HG03045 (cell line): ENCODE results near the gene JMJD6.
"Not testable (repeated sequence)": the region's sequence is repeated elsewhere in the genome, so short reads cannot be mapped to it uniquely, and the experiment has no call there.

Experiments used
- ATAC-seq: cut with Tn5 transposase; IDR thresholded peaks from one replicate; pipeline ENCODE4 v1.9.1; 2021; ENCODE audit warnings: mild to moderate bottlenecking, moderate library complexity; ENCODE audit not compliant: unreplicated experiment

JMJD6 gene

DNA sequence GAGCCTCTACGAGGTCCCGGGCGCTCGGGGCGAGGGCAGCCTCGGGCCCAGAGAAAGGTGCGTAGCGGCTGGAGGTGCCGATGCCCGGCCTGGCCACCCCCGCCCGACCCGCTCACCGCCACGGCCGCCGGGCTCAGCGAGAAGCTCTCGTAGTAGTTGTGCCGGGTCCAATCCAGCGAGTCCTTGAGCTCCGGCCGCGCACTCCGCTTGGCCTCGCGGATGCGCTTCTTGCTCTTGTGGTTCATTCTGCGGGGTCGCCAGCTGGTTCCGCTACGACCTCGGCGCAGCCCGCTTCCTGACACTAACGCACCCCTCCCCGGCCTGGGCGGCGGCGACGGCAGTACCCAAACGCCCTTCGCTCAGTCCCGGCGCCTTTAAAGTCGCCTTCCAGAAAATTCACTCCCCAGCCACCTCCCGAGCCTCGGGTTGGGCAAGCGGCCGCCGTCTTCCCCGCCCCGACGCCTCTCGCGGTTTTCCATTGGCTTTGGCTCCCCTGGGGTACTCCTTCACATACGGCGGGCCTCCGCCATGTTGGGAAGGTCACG, at the start of gene JMJD6:
Gene JMJD6 (minus strand): TSS at position 376 of the 545 bp plus-strand sequence. CDS start 131 bp downstream, at position 245.
- peak; percentile 77 for ATAC-seq

DNA sequence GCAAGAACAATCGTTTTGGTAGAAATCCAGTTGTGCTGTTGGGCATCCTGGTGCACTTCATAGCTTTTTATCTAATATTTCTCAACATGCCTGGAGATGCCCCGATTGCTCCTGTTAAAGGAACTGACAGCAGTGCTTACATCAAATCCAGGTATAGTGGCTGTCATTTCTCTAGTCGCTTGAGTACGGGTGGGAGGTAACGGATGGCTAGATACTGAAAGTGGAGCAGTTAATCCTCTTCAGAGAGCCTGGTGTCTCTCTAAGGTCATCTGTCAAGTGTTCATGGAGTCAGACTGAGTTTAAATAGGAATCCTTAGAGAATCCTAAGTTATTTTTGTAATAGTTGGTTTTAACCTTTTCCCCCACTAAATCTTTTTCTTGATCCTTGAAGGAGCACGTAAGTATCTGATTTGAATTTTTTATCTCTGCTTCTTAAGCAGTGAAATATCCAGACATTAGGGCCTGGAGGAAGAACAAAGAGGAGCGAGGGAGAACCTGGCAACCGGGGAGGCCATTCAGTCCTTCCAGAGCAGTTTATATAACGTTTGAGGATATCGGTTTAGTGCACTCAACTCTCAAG, 48.7 kb upstream of the JMJD6 start:
- no peak for ATAC-seq

DNA sequence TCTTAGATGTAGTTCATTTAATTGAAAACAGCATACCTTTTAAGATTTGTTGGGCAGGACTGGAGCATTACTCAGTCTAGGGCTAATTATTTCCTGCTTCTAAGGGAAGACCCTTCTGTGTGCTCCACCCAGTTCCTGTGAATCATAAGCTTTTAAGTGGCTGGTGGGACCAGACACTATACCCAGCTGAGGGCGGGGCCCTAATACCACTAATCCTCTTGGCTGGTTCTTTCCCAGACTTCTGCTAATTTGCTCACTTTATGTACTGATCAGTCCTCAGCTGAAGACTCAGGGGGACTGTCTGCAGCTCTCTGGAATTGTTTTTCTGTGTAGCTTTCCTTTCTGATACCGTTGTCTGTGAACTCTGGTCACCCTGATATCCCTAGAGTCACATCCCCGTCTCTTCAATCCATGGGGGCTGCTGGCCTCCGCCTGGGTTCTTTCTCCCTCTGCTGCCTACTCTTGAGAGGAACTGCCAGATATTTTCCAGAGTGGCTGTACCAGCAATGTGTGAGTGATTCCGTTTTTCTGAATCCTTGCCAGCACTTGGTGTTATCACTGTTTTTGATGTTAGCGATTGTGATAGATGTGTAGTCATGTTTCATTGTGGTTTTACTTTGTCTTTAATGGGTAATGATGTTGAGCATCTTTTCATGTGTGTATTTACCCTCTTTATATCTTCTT, 46.6 kb upstream of the JMJD6 start:
- no peak for ATAC-seq

DNA sequence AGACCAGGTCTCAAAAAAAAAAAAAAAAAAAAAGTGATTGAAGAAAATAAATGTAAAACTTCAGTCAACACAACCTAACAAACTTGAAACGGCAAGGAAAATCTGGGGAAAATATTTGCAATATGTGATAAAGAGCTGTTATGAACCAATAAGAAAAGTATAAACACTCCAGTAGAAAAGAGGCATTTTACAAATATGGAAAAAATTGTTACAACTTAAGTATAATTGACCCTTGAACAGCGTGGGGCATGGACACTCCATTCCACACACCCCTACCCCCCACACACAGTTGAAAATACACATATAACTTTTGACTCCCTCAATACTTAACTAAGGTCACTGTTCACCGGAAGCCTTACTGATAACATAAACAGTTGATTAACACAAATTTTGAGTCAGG, 32.2 kb upstream of the JMJD6 start:
- no peak for ATAC-seq

DNA sequence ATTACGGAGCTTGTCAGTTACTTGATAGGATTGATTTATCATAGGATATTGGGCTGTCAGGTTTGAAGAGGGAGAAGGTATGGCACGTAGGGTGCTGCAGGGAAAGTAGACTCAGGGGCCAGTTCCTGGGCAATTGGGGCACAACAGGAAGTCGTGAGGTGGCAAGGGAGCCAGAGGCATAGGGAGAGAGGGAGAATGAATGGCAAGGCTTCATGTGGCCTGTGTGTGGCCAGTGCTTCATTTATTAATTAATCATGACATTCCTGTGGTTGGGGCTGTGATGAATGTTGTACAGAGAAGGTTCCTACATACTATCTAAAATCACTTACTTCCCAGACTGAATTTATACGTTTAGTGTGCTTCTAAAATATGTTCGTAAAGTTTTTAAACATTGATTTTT, 30.9 kb upstream of the JMJD6 start:
- no peak for ATAC-seq

DNA sequence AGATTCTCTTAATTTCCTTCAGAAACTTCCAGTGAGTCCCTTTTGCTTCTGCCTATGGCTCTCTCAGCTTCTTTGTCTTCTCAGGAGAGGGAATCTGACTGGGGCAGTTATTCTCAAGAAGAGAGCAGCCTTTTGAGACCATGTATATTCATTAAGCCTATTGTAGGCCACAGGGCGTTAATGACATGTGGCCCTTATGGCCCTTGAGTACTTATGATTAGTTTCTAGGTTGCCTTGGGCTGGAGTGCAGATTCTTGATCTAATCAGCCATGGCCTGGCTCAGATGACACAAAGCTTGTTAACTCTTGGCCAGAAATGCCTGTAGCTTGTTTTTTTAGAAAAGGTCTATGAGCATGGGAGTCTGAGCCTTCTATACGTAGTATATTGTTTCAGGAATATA, 28.9 kb upstream of the JMJD6 start:
- no peak for ATAC-seq

DNA sequence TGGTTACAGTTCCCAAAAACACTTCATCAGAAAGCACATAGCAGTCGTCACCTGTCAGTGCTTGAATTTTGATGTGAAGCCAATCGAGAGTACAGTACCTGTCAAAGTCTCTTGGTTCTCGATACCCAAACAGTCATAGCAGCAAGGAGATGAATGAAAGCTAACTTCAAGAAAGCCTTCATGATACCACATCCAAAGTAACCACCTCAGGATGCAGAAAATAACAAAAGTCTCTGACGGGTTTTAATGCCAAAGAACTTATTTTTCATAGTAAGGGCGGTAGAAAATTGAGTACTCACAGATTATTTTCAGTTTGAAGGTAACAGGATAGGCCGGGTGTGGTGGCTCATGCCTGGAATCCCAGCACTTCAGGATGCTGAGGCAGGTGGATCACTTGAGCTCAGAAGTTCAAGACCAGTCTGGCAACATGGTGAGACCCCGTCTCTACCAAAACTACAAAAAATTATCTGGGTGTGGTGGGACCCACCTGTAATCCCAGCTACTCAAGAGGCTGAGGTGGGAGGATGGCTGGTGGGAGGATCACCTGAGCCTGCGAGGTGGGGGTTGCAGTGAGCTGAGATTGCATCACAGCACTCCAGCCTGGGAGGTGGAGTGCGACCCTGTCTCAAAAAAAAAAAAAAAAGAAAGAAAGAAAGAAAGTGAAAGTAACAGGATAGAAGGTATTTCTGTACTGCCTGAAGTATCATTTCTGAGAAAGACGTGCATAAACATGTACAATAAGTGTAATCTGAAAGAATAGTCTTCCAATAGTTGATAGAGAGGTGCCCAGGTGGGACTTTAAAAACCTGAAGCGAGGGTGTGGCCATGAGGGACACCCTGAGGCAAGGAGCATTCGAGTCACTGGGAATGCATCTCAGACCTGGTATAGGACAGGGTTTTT, 26.9 kb upstream of the JMJD6 start:
- no peak for ATAC-seq

DNA sequence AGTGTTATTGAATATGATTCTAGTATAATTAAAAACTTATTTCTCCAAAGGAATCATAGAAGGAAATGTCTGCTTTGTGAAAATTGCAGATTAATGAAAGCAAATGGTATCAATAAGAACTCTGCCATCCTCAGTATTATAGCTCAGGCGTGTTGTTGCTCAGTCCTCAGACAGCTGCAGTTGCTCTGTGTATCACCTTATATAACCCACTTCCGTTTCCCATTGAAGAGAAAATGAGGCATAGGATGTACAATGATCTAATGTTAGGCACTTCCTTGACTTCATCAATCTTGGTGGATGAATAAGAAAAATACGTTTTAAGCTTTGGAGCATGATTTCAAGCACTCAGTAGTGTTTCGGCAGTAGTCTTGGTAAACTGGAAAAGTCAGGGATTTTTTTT, 25.6 kb upstream of the JMJD6 start:
- no peak for ATAC-seq

DNA sequence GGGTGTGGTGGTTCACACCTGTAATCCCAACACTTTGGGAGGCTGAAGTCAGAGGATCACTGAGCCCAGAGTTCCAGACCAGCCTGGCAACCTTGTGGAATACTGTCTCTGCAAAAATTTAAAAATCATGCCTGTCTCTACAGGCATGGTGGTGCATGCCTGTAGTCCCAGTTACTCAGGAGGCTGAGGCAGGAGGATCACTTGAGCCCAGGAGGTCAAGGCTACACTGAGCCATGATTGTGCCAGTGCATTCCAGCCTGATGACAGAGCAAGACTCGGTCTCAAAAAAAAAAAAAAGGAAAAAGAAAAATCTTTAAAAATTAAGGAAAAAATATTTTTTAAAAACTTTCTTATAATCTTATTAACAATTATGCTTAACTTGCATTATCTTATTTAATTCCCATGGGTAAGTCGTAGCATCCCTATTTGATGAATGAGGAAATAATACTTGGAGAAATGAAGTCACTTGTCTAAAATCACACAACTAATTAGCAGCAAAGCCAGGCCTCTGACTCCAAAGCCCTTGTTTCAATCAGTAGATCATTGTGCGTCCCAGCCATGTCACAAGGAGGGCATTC, 25.1 kb upstream of the JMJD6 start:
- ATAC-seq, result no peak

DNA sequence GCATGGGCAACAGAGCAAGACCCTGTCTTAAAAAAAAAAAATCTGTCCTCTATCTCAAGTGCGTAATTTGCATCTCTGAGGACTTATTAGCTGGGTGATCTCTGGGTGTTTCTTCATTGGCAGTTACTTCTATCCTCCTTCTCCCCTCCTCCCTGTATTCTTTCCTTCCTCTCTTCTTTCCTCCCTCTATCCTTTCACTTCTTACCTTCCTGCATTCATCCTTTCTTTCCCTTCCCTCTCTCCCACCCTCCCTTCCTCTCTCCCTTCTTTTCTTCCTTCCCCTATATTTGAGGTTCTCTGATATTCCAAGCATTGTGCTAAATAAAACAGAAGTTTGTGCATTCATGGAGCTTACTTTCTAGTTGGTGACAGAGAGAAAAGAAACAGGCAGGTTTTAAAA, 22.3 kb upstream of the JMJD6 start:
- no peak for ATAC-seq

DNA sequence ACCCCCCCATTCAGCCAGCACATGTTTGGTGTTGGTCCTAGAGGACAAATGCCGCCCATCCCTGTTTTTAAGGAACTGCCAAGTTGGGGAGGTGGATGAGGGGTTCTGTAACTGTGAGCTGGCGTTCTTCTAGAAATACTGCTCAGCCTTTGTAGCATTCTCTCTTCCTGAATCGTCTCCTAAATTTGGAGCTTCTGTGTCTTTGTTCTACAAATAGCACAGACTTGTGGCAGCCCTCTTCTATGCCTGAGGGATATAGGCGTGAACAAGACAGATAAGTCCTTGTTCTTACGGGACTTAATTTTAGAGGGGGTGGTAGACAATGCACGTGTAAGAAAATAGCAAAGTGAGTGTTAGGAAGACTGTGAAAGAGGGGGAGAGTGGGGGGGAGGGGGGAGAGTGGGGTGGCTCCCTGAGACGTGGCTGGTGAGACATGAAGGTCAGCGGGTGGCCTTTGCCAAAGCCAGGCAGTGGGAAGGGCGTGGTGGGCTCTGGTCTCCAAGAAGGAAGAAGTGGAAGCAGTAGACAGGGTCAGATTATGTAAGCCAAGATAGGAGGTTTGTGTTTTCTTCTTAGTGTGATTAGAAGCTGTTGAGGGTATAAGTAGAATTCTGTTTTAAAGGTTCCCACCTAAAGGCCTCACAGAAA, 21.4 kb upstream of the JMJD6 start:
- ATAC-seq, result no peak

DNA sequence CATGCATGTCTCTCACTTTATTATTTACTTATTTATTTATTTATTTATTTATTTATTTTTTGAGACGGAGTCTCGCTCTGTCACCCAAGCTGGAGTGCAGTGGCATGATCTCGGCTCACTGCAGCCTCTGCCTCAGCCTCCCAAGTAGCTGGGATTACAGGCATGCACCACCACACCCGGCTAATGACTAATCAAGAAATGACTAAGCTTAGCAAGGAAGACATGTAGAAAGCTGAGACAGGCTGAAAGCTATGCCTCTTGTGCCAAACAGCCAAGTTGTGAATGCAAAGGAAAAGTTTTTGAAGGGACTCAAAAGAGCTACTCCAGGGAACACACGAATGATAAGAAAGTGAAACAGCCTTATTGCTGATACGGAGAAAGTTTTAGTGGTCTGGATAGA, 19.4 kb upstream of the JMJD6 start:
- not testable (repeated sequence) for ATAC-seq

DNA sequence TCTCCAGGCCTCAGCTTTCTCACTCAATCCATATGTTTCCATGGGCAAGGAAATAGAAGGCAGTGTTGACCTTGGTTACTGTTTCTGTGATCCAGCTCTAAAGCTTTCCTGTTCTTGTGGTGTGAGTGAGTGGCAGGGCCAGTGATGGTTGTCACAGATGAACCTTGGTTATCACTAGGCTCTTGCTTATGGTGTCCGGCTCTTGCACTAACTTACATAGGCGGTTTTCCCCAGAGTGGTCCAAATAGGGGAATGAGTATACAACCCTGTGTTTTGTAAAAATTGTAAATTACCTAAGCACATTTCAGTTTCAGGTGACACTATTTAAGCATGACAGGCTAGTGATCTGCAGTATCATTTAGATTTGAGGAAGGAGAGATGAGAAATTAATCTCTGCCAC, 18.3 kb upstream of the JMJD6 start:
- ATAC-seq, result no peak

DNA sequence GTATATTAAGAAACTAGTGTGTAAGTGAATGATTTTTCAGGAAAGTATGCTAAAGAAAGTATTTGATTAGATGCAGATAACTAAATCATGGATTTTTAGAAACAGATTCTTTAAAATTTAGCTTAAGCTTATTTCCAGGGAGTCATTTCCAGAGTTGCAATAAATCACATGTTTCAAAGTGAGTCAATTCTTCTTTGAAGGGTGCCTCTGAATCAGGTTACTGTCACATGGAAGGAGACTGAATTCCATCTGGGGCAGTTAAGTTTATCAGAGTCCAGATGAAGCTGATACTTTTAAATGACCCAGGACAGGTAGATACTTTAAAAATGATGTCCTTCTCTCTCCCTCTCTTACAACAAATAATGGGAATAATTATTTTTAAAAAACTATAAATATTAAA, 16.6 kb upstream of the JMJD6 start:
- ATAC-seq, result no peak

DNA sequence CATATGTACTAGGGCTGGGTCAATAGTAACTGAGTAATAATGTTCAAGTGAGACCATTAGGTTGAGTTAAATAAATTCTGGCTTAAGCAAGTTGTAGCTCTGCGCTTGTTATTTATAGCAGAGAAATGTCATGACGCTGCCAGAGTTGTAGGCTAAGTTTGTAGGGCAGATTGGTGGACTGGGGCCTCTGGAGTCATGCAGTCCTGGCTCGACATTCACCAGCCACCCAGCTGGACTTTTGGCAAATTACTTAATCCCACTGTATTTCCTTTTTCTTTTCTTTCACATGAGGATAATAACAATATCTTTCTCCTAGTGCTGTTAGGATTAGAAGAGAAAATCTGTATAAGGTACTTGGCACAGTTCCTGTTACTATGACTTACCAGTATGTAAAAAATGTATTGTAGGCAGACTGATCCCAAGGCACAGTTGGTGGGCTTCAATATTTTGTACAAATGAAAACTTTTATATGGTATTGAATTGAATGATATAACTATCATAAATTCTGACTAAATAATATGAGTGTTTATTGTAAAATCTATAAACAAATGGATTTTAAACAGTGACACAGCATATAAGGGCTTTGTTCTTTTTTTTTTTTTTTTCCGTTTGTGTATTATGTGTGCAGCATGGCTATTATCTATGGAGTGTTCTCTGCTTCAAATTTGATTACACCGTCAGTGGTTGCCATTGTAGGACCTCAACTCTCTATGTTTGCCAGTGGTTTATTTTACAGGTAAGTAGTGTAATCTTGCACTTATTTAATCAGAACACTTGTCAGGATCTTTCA, 14.1 kb upstream of the JMJD6 start:
- ATAC-seq, result no peak

DNA sequence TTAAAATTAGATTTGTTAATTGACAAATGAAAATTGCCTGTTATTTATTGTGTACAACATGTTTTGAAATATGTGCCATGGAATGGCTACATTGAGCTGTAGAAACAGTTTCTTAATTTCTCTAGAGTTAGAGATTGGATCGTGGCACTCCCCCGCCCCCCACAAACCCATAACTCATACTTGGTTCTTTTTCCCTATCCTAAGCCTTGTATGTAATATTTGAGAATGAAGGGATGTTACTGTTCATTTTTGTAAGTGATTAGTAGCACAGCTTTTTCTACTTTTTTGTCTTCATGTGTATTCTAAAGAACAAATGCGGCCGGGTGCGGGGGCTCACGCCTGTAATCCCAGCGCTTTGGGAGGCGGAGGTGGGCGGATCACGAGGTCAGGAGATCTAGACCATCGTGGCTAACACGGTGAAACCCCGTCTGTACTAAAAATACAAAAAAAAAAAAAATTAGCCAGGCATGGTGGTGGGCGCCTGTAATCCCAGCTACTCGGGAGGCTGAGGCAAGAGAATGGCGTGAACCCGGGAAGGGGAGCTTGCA, 13.2 kb upstream of the JMJD6 start:
- ATAC-seq, result not testable (repeated sequence)

DNA sequence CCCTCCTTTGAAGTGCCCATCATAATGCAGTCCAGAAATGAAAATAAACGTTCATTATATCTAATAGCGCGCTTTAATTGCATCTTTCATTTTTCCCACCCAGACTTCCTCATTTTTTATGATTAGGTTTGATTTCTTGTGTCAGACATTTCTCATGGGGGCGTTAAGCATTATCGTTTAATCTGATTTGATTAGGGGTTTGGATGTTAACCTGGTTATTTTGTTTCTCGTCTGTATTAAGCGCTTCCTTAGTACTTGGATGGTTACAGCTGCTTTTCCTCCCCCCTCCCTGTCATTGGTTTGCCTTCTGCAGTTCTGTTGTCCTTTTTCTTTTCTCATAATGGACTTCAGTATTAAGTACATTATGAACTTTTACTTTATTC, 12.1 kb upstream of the JMJD6 start:
- ATAC-seq, result no peak

DNA sequence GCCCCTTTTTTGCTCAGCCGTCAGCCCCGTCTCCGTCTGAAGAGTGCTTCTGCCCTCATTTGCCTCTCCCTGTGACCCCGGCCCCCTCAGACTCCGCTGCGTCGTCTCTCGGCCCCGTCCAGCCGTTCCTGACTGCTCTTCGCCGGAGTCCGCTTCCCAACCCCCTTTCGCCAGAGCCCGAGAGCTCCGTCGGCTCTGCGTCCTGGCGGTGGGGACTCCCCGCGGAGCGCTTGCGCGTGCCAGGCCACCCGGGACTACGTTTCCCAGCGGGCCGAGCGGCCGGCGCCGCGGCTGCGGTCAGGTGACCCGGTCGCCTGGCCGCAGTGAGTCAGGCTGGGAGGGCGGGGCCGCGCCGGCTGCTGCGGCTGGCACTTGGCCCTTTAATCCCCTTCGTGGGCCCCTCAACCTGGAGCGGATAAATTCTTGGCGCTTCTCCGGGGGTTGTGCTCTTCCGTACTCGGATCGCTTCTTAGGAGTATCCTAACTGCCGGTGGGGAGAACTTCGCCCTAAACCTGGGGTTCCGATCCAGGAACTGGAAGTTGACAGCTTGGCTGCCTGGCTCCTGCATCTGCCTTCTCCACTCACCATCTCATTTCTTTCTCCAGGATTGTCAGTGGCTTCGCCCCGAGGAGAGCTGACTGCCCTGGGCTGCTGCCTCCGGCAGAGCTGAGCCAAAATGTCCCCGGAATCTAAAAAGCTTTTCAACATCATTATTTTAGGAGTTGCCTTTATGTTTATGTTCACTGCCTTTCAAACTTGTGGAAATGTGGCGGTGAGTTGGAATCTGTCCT, 11.5 kb upstream of the JMJD6 start, which contains the start of gene MFSD11:
Gene MFSD11 (plus strand): TSS at position 444 of the 792 bp plus-strand sequence. CDS start 234 bp downstream, at position 678.
- peak; percentile 57 for ATAC-seq
